Lower leg skin (tissue), 3 donors: Measurements from ENCODE around the gene SHROOM3.

ENCODE experiments used
- POLR2A ChIP-seq, 2 donors: fragments of 450-650 bp; IDR thresholded peaks; one replicate each; pipeline ENCODE4 v1.6.1; 2016 to 2017; ENCODE audit warnings: antibody characterized with exemption in 2 of 2, mild to moderate bottlenecking in 1 of 2, moderate library complexity in 1 of 2
- TF ChIP-seq, protein P1 (sequence below), 3 donors: fragments of 450-650 bp; IDR thresholded peaks; one replicate each; pipeline ENCODE4 v1.5.1; 2016; ENCODE audit warnings: antibody characterized with exemption in 3 of 3, mild to moderate bottlenecking in 3 of 3, moderate library complexity in 2 of 3

DNA sequence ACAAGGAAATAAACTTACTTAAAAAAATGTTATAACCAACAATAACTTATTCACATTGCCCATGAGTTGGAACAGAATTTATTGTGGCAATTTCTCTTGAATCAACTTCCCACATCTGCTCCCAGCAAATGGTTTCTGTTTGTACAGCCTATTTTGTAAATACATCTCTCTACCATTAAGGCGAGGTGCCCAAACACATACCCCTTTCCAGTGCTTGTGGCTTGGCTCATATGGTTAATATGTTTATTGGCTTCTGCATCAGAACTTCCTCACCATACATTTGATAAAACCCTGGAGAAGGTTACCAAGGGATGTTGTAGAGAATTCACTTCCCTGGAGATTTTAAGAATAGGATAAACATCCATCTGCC, 255.9 kb downstream of the SHROOM3 start:
- no peak for TF ChIP-seq POLR2A (IDR thresholded peaks at IDR 0.05)
- TF ChIP-seq, protein P1, sequence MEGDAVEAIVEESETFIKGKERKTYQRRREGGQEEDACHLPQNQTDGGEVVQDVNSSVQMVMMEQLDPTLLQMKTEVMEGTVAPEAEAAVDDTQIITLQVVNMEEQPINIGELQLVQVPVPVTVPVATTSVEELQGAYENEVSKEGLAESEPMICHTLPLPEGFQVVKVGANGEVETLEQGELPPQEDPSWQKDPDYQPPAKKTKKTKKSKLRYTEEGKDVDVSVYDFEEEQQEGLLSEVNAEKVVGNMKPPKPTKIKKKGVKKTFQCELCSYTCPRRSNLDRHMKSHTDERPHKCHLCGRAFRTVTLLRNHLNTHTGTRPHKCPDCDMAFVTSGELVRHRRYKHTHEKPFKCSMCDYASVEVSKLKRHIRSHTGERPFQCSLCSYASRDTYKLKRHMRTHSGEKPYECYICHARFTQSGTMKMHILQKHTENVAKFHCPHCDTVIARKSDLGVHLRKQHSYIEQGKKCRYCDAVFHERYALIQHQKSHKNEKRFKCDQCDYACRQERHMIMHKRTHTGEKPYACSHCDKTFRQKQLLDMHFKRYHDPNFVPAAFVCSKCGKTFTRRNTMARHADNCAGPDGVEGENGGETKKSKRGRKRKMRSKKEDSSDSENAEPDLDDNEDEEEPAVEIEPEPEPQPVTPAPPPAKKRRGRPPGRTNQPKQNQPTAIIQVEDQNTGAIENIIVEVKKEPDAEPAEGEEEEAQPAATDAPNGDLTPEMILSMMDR (IDR thresholded peaks at IDR 0.05) = no peak
